K562 (cell line): ENCODE measurements around the gene AFF3. TPM values are rescaled to one million over a fixed set of nuclear protein-coding genes. Genes with fewer than 3 reads are reported as not detected.
A peak's percentile ranks its signal among the peaks of the same experiment; 100 is the strongest.

Experiments used
- ATAC-seq: fragments of 200-7000 bp; cut with Tn5 transposase; 3 replicates; pipeline ENCODE4 v1.9.1; 2020; ENCODE audit warnings: moderate library complexity
- BruUV-seq: library from RNA; stranded (reverse); fragments of 400-500 nt; replicated peaks from 2 replicates; lab custom pipeline; 2021; lab: Mats Ljungman, UMichigan
- CTCF ChIA-PET: fragments of 300-600 bp; formaldehyde crosslinking; extraction: SDS; loops from one replicate; lab custom pipeline; 2021; ENCODE audit warnings: low intra/inter-chr PET ratio; lab: Yijun Ruan, JAX
- POLR2A ChIA-PET: fragments of 300-600, 350-650 bp; sonication (Branson Sonifier 250); formaldehyde crosslinking; extraction: SDS; loops from one replicate; lab custom pipeline; 2021; ENCODE audit warnings: antibody characterized with exemption, inconsistent platforms; lab: Yijun Ruan, JAX
- DNase-seq, 4 experiments: peaks; one replicate each; pipeline versions ENCODE4 v3.0.0 to v3.0.0-alpha.2; 2011 to 2018; ENCODE audit warnings: low spot score in 3 of 4, mixed read lengths in 3 of 4; ENCODE audit errors: extremely low read depth in 1 of 4
- FAIRE-seq: peaks from 2 replicates; lab custom pipeline; 2011; peaks lifted over from hg19 to GRCh38; lab: Jason Lieb, UNC
- H2AFZ ChIP-seq: 2 replicates; pipeline ENCODE4 v1.6.0; 2011; ENCODE audit warnings: low read depth, low read length, control low read depth, inconsistent platforms
- H3K27ac ChIP-seq: fragments of 200-600 bp; 3 replicates; pipeline ENCODE4 v1.8.0; 2011; ENCODE audit warnings: low read depth, mild to moderate bottlenecking, control low read depth, inconsistent platforms, low read length, moderate library complexity, mixed read lengths; ENCODE audit errors: extremely low read depth
- H3K27me3 ChIP-seq, 2 experiments: fragments of 300-600 bp in 1 of 2; 2 replicates in 1 of 2; 3 replicates in 1 of 2; pipeline versions ENCODE4 v1.6.0 to v1.8.0; 2011; ENCODE audit warnings: inconsistent platforms in 2 of 2, low read length in 2 of 2, mild to moderate bottlenecking in 1 of 2, mixed read lengths in 1 of 2, moderate library complexity in 1 of 2; ENCODE audit not compliant: control insufficient read depth in 2 of 2, insufficient read depth in 2 of 2
- H3K36me3 ChIP-seq: fragments of 300-600 bp; 3 replicates; pipeline ENCODE4 v1.8.0; 2011; ENCODE audit warnings: mild to moderate bottlenecking, low read length, inconsistent platforms; ENCODE audit not compliant: control insufficient read depth, insufficient read depth
- H3K4me1 ChIP-seq, 2 experiments: fragments of 200-600 bp in 1 of 2; replicated peaks in 1 of 2; 2 replicates in 1 of 2; 3 replicates in 1 of 2; pipeline versions ENCODE4 v1.5.1 to v1.8.0; 2011; ENCODE audit warnings: inconsistent platforms in 2 of 2, low read length in 2 of 2, mild to moderate bottlenecking in 1 of 2, mixed read lengths in 1 of 2, moderate library complexity in 1 of 2; ENCODE audit not compliant: control insufficient read depth in 2 of 2, insufficient read depth in 2 of 2
- H3K4me2 ChIP-seq: 2 replicates; pipeline ENCODE4 v1.6.1; 2011; ENCODE audit warnings: low read length, control low read depth, inconsistent platforms, mixed read lengths; ENCODE audit not compliant: insufficient read depth
- H3K4me3 ChIP-seq: fragments of 200-600 bp; sonication (generic), shearing (Covaris generic); 2 replicates; pipeline ENCODE4 v1.5.1; 2016; ENCODE audit warnings: control low read depth, inconsistent platforms
- H3K79me2 ChIP-seq: fragments of 200-600 bp; 3 replicates; pipeline ENCODE4 v1.8.0; 2011; ENCODE audit warnings: low read length, inconsistent platforms; ENCODE audit not compliant: control insufficient read depth, insufficient read depth
- H3K9ac ChIP-seq, 2 experiments: 2 replicates each; pipeline versions ENCODE4 v1.6.0 to v1.6.1; 2011; ENCODE audit warnings: low read depth in 2 of 2, low read length in 2 of 2, control low read depth in 1 of 2, inconsistent platforms in 1 of 2, mild to moderate bottlenecking in 1 of 2, mixed read lengths in 1 of 2; ENCODE audit not compliant: insufficient read depth in 1 of 2
- H3K9me1 ChIP-seq: one replicate; pipeline ENCODE4 v1.6.0; 2011; ENCODE audit warnings: inconsistent platforms, mild to moderate bottlenecking, low read length, moderate library complexity; ENCODE audit not compliant: control insufficient read depth, insufficient read depth
- H3K9me3 ChIP-seq: replicated peaks from 2 replicates; pipeline ENCODE4 v1.5.1; 2011; ENCODE audit warnings: low read depth, low read length, inconsistent platforms; ENCODE audit not compliant: control insufficient read depth, insufficient read depth
- H4K20me1 ChIP-seq: replicated peaks from 2 replicates; pipeline ENCODE4 v1.6.1; 2011; ENCODE audit warnings: low read length, inconsistent platforms, mixed read lengths; ENCODE audit not compliant: control insufficient read depth, insufficient read depth
- CEBPG ChIP-seq, 3 experiments: fragments of 200-800 bp in 1 of 3; sonication (Bioruptor generic) in 1 of 3; sonication (generic) in 1 of 3; formaldehyde crosslinking in 1 of 3; IDR thresholded peaks in 2 of 3; conservative IDR thresholded peaks in 1 of 3; 2 replicates each; pipeline versions ENCODE4 v1.6.1 to v1.8.0; 2016 to 2022; ENCODE audit warnings: missing compliant biosample characterization in 2 of 3, missing genetic modification characterization in 2 of 3, mild to moderate bottlenecking in 1 of 3, missing genetic modification reagents in 1 of 3
- FOXJ2 ChIP-seq: fragments of 200-800 bp; sonication (Bioruptor generic); IDR thresholded peaks from 2 replicates; pipeline ENCODE4 v1.6.1; 2016; ENCODE audit warnings: missing genetic modification characterization, missing compliant biosample characterization
- FUS ChIP-seq: fragments of 200-400 bp; formaldehyde crosslinking; optimal IDR thresholded peaks from 2 replicates; pipeline ENCODE3; 2017; ENCODE audit warnings: low read depth, low read length
- GABPA ChIP-seq: fragments of 200-800 bp; sonication (Bioruptor generic); conservative IDR thresholded peaks from 2 replicates; pipeline ENCODE4 v1.6.1; 2016; ENCODE audit warnings: low read depth, missing genetic modification characterization, missing compliant biosample characterization
- GTF2B ChIP-seq: IDR thresholded peaks from 2 replicates; pipeline ENCODE4 v1.6.1; 2011; ENCODE audit not compliant: insufficient read length; ENCODE audit errors: extremely low read depth
- HDGF ChIP-seq: fragments of 450-650 bp; IDR thresholded peaks from 2 replicates; pipeline ENCODE4 v1.6.1; 2016
- NRF1 ChIP-seq, 2 experiments: fragments of 450-650 bp; IDR thresholded peaks in 1 of 2; conservative IDR thresholded peaks in 1 of 2; 2 replicates each; pipeline ENCODE4 v1.6.1; 2014; ENCODE audit warnings: mild to moderate bottlenecking in 2 of 2
- RFX1 ChIP-seq: fragments of 450-650 bp; IDR thresholded peaks from 2 replicates; pipeline ENCODE4 v1.6.1; 2016; ENCODE audit warnings: mild to moderate bottlenecking, moderate library complexity
- ZNF395 ChIP-seq: fragments of 200-800 bp; sonication (Bioruptor generic); IDR thresholded peaks from 2 replicates; pipeline ENCODE4 v1.6.1; 2017; ENCODE audit warnings: missing genetic modification characterization, missing compliant biosample characterization
- ZNF408 ChIP-seq: fragments of 250-450 bp; sonication (Bioruptor Pico); IDR thresholded peaks from 2 replicates; pipeline ENCODE4 v1.4.0; 2020; ENCODE audit warnings: low read depth, mild to moderate bottlenecking, moderate library complexity
- ZNF584 ChIP-seq: fragments of 200-800 bp; sonication (Bioruptor generic); IDR thresholded peaks from 2 replicates; pipeline ENCODE4 v1.6.1; 2016; ENCODE audit warnings: low read depth, mild to moderate bottlenecking, missing genetic modification characterization, missing compliant biosample characterization
- ZNF592 ChIP-seq: fragments of 450-650 bp; IDR thresholded peaks from 2 replicates; pipeline ENCODE4 v1.6.1; 2017; ENCODE audit warnings: antibody characterized with exemption, mild to moderate bottlenecking
- ZSCAN32 ChIP-seq: fragments of 450-650 bp; formaldehyde crosslinking; IDR thresholded peaks from 2 replicates; pipeline ENCODE4 v1.4.0; 2020; ENCODE audit warnings: mild to moderate bottlenecking, moderate library complexity
- WGBS: fragments of 100-300 bp; shearing (Covaris generic); methylation state at CpG from one replicate; pipeline ENCODE4 v1.1.6; 2016; ENCODE audit warnings: low coverage, mixed read lengths; ENCODE audit not compliant: insufficient coverage; ENCODE audit errors: missing lambda C conversion rate; 5-methylcytosine and 5-hydroxymethylcytosine counted together
- in situ Hi-C: fragments of 300-500 bp; cut with MboI; formaldehyde crosslinking; loops from 4 replicates; pipeline ENCODE4 v1.15.0; 2018; ENCODE audit warnings: inconsistent platforms, mixed read lengths
- intact Hi-C: fragments of 100-400 bp; cut with micrococcal nuclease; formaldehyde crosslinking; loops from 2 replicates; pipeline ENCODE4 v1.14.2; 2022
- polyA plus RNA-seq, 8 experiments: library from polyadenylated mRNA; depleted of rRNA in 4 of 8; stranded (reverse) in 5 of 8; unstranded in 3 of 8; fragments of >200 nt; fragmentation: Nextera tagmentation in 2 of 8; fragmentation: Illumina TruSeq in 1 of 8; extraction: Ambion mirVana in 2 of 8; extraction: Trizol in 1 of 8; gene quantifications; 2 replicates each; pipeline versions ENCODE4 v1.2.1 to v1.2.3, GENCODE V29; 2011 to 2014; ENCODE audit warnings: inconsistent platforms in 1 of 8, missing spikeins in 1 of 8
- total RNA-seq, 7 experiments: library from RNA; depleted of rRNA in 6 of 7; stranded (reverse); fragments of >200 nt in 6 of 7; fragmentation: Illumina TruSeq in 2 of 7; extraction: Trizol in 2 of 7; gene quantifications; 2 replicates each; pipeline versions ENCODE4 v1.2.1 to v1.2.3, GENCODE V29; 2011 to 2021; ENCODE audit warnings: low replicate concordance in 1 of 7

Gene AFF3
- total and polyA plus RNA-seq, 9 of the 15 experiments (the other 6 are each of a cell fraction or from before 2014, with no cell fraction given), result 0.02 to 0.11 TPM; not detected in 7

- H3K79me2 ChIP-seq, result no peaks in the 10 kb centered on the region
- H3K9me1 ChIP-seq, result no peaks in the 10 kb centered on the region
- no peak overlapping the region for H2AFZ ChIP-seq
- H3K4me1 ChIP-seq, result no peaks in the 10 kb centered on the region
- intact Hi-C loops (loop anchor here (10.0 kb wide), 1 partner anchor 515 kb away; no protein-coding TSS in a partner anchor), in situ Hi-C loops (no loop called here)
- no peak overlapping the region for H3K9ac ChIP-seq
- FAIRE-seq, result no peak
- H3K27me3 ChIP-seq, result no peaks in the 10 kb centered on the region
- no peak for ATAC-seq
- H3K36me3 ChIP-seq, result no peaks in the 10 kb centered on the region
- no peaks in the 10 kb centered on the region for H4K20me1 ChIP-seq
- H3K27ac ChIP-seq, result no peak overlapping the region
- ChIA-PET POLR2A (no interaction called here), CTCF (no interaction called here)
- BruUV-seq, result no TSS peak
- H3K9me3 ChIP-seq, result no peaks in the 10 kb centered on the region
- DNase-seq, result no peak
- WGBS, result 8% methylated on average over 6 of the region's 7 CpGs
- no peak overlapping the region for H3K4me2 ChIP-seq
- no peak overlapping the region for H3K4me3 ChIP-seq
- peak; percentile 24; the same call in 1 of the 2 replicates for TF ChIP-seq ZNF395 (CRISPR knock-in tag)
- peak; percentile 10; the same call in 1 of the 2 replicates for TF ChIP-seq RFX1
- TF ChIP-seq ZNF592, result no peak
- no peak for TF ChIP-seq ZSCAN32
- TF ChIP-seq ZNF408 (CRISPR knock-in tag), result no peak
- 0 out of 4 replicates have a peak, but pooled peaks have one; percentile 20 to 26 for TF ChIP-seq NRF1 (conservative IDR thresholded peaks at IDR 0.05 in 1 of 2, IDR thresholded peaks at IDR 0.05 in 1 of 2)
- no peak for TF ChIP-seq CEBPG (CRISPR knock-in tag; IDR thresholded peaks at IDR 0.05)
- peak in 1 of 2 experiments; percentile 83; a peak in 3 of 4 replicates for TF ChIP-seq CEBPG (tag; conservative IDR thresholded peaks at IDR 0.05 in 1 of 2, IDR thresholded peaks at IDR 0.05 in 1 of 2)
- TF ChIP-seq GTF2B, result no peak
- TF ChIP-seq FOXJ2 (tag), result 0 out of 2 replicates have a peak, but pooled peaks have one; percentile 68
- no peak for TF ChIP-seq FUS
- TF ChIP-seq HDGF, result no peak
- 0 out of 2 replicates have a peak, but pooled peaks have one; percentile 39 for TF ChIP-seq GABPA (tag)
- TF ChIP-seq ZNF584 (CRISPR knock-in tag), result peak; percentile 61; the same call in 1 of the 2 replicates
Observed at GRCh38 chr2:99729104-99730025, 413.0 kb downstream of the AFF3 start.
